HCT116 (cell line): ENCODE measurements around the gene NAPA. TPM values are rescaled to one million over a fixed set of nuclear protein-coding genes. Genes with fewer than 3 reads are reported as not detected.

ENCODE experiments used
- ATAC-seq: fragments of 200-7000 bp; cut with Tn5 transposase; 2 replicates; pipeline ENCODE4 v1.9.1; 2020; ENCODE audit warnings: mild to moderate bottlenecking, moderate library complexity
- BruUV-seq: library from RNA; stranded (reverse); fragments of 400-500 nt; replicated peaks from 2 replicates; lab custom pipeline; 2021; lab: Mats Ljungman, UMichigan
- CTCF ChIA-PET: fragments of 300-600 bp; sonication (Branson Sonifier 250); formaldehyde crosslinking; loops from one replicate; lab custom pipeline; 2021; ENCODE audit warnings: antibody characterized with exemption; lab: Charles Lee
- POLR2A ChIA-PET: fragments of 300-600, 350-600 bp; sonication (Branson Sonifier 250); formaldehyde crosslinking; loops from one replicate; lab custom pipeline; 2021; ENCODE audit warnings: antibody characterized with exemption; lab: Charles Lee
- RAD21 ChIA-PET, 2 experiments: fragments of 300-600 bp; sonication (Branson Sonifier 250); formaldehyde crosslinking; loops; one replicate each; lab custom pipeline; 2023; ENCODE audit warnings: low total read pairs in 2 of 2; ENCODE audit not compliant: uncharacterized antibody in 2 of 2, unreplicated experiment in 2 of 2, low non-redundant PET in 1 of 2; lab: Charles Lee
- DNase-seq: peaks from one replicate; pipeline ENCODE4 v3.0.0-alpha.2; 2010; ENCODE audit warnings: low read depth, low spot score
- H2AFZ ChIP-seq: fragments of 200-600 bp; shearing (Covaris generic), sonication (generic); 2 replicates; pipeline ENCODE4 v1.6.1; 2017; ENCODE audit warnings: low read depth, mixed run types, mixed read lengths, antibody characterized with exemption, low read length; ENCODE audit not compliant: poor library complexity, severe bottlenecking
- H3K27ac ChIP-seq: 2 replicates; pipeline ENCODE4 v1.5.1; 2012; ENCODE audit warnings: low read depth, low read length
- H3K27me3 ChIP-seq: fragments of 200-600 bp; sonication (generic); 2 replicates; pipeline ENCODE4 v1.6.1; 2016; ENCODE audit warnings: mixed run types, low read length, mixed read lengths; ENCODE audit not compliant: insufficient read depth
- H3K36me3 ChIP-seq, 2 experiments: fragments of 200-500 bp in 1 of 2; fragments of 200-600 bp in 1 of 2; sonication (Bioruptor generic) in 1 of 2; sonication (generic) in 1 of 2; 2 replicates each; pipeline versions ENCODE4 v1.5.1 to v1.6.1; 2014 to 2016; ENCODE audit warnings: low read length in 2 of 2, inconsistent platforms in 1 of 2, mixed read lengths in 1 of 2, mixed run types in 1 of 2; ENCODE audit not compliant: insufficient read depth in 2 of 2, control insufficient read depth in 1 of 2
- H3K4me1 ChIP-seq, 2 experiments: fragments of 200-600 bp in 1 of 2; sonication (generic) in 1 of 2; 2 replicates each; pipeline versions ENCODE4 v1.5.1 to v1.6.1; 2012 to 2017; ENCODE audit warnings: low read length in 2 of 2, inconsistent platforms in 1 of 2, mild to moderate bottlenecking in 1 of 2, mixed read lengths in 1 of 2, mixed run types in 1 of 2, moderate library complexity in 1 of 2; ENCODE audit not compliant: insufficient read depth in 2 of 2, control insufficient read depth in 1 of 2
- H3K4me2 ChIP-seq: fragments of 200-600 bp; sonication (generic); 2 replicates; pipeline ENCODE4 v1.6.1; 2017; ENCODE audit warnings: mixed run types, low read length, mixed read lengths
- H3K4me3 ChIP-seq, 2 experiments: fragments of 200-600 bp in 1 of 2; sonication (generic) in 1 of 2; replicated peaks in 1 of 2; 2 replicates each; pipeline ENCODE4 v1.5.1; 2011 to 2016; ENCODE audit warnings: low read length in 2 of 2, control low read depth in 1 of 2, low read depth in 1 of 2, mild to moderate bottlenecking in 1 of 2, mixed read lengths in 1 of 2, mixed run types in 1 of 2
- H3K79me2 ChIP-seq: fragments of 200-600 bp; sonication (generic); 2 replicates; pipeline ENCODE4 v1.6.1; 2017; ENCODE audit warnings: mild to moderate bottlenecking, mixed run types, low read length, moderate library complexity, mixed read lengths; ENCODE audit not compliant: insufficient read depth
- H3K9ac ChIP-seq: fragments of 200-600 bp; sonication (generic); 2 replicates; pipeline ENCODE4 v1.6.1; 2016; ENCODE audit warnings: low read length, mixed read lengths
- H3K9me2 ChIP-seq: fragments of 200-600 bp; sonication (generic), shearing (Covaris generic); 2 replicates; pipeline ENCODE4 v1.6.1; 2017; ENCODE audit warnings: mixed run types, mild to moderate bottlenecking, moderate library complexity; ENCODE audit not compliant: insufficient read depth
- H3K9me3 ChIP-seq, 2 experiments: fragments of 200-500 bp in 1 of 2; fragments of 200-600 bp in 1 of 2; sonication (Bioruptor generic) in 1 of 2; sonication (generic) in 1 of 2; 2 replicates each; pipeline ENCODE4 v1.6.1; 2014 to 2017; ENCODE audit warnings: low read length in 2 of 2, mixed read lengths in 2 of 2, inconsistent platforms in 1 of 2, low read depth in 1 of 2, mild to moderate bottlenecking in 1 of 2, mixed run types in 1 of 2, moderate library complexity in 1 of 2; ENCODE audit not compliant: control insufficient read depth in 1 of 2, insufficient read depth in 1 of 2
- H4K20me1 ChIP-seq: fragments of 200-600 bp; sonication (generic), shearing (Covaris generic); 2 replicates; pipeline ENCODE4 v1.6.1; 2017; ENCODE audit warnings: mixed run types, mild to moderate bottlenecking, moderate library complexity; ENCODE audit not compliant: insufficient read depth
- CBX3 ChIP-seq: IDR thresholded peaks from 2 replicates; pipeline ENCODE4 v1.6.1; 2012; ENCODE audit warnings: low read depth
- ELF1 ChIP-seq: IDR thresholded peaks from 2 replicates; pipeline ENCODE4 v1.6.1; 2012; ENCODE audit warnings: low read depth, borderline replicate concordance
- EZH2 ChIP-seq: fragments of 200-600 bp; sonication (generic); IDR thresholded peaks from 2 replicates; pipeline ENCODE4 v1.6.1; 2017; ENCODE audit warnings: antibody characterized with exemption, mixed run types
- EZH2phosphoT487 ChIP-seq: fragments of 200-600 bp; IDR thresholded peaks from 2 replicates; pipeline ENCODE4 v1.6.1; 2018; ENCODE audit warnings: antibody characterized with exemption, borderline replicate concordance
- FOSL1 ChIP-seq: IDR thresholded peaks from 2 replicates; pipeline ENCODE4 v1.6.1; 2012; ENCODE audit warnings: low read depth
- POLR2A ChIP-seq: IDR thresholded peaks from 2 replicates; pipeline ENCODE4 v1.7.0; 2011; ENCODE audit warnings: borderline replicate concordance; ENCODE audit not compliant: insufficient read depth, insufficient read length; ENCODE audit errors: extremely low read depth
- POLR2AphosphoS5 ChIP-seq: IDR thresholded peaks from 2 replicates; pipeline ENCODE4 v1.6.1; 2011; ENCODE audit warnings: mild to moderate bottlenecking, low read depth, low read length, moderate library complexity
- RAD21 ChIP-seq: IDR thresholded peaks from 2 replicates; pipeline ENCODE4 v1.6.1; 2012; ENCODE audit warnings: low read depth, mild to moderate bottlenecking
- SIN3A ChIP-seq: IDR thresholded peaks from 2 replicates; pipeline ENCODE4 v1.6.1; 2012; ENCODE audit warnings: low read depth
- SP1 ChIP-seq: IDR thresholded peaks from 2 replicates; pipeline ENCODE4 v1.6.1; 2012; ENCODE audit warnings: low read depth
- SRF ChIP-seq: IDR thresholded peaks from 2 replicates; pipeline ENCODE4 v1.6.1; 2012; ENCODE audit warnings: low read depth
- YY1 ChIP-seq: IDR thresholded peaks from 2 replicates; pipeline ENCODE4 v1.6.1; 2011; ENCODE audit warnings: low read length, low read depth, moderate library complexity, mild to moderate bottlenecking; ENCODE audit not compliant: insufficient replicate concordance; ENCODE audit errors: extremely low read depth
- ZFX ChIP-seq: fragments of 450-650 bp; IDR thresholded peaks from 2 replicates; pipeline ENCODE4 v1.6.1; 2017
- ZNF274 ChIP-seq: fragments of 200-500 bp; sonication (Bioruptor generic); IDR thresholded peaks from 2 replicates; pipeline ENCODE4 v1.6.1; 2014; ENCODE audit warnings: mild to moderate bottlenecking, low read depth, low read length, inconsistent platforms
- intact Hi-C: fragments of 100-400 bp; cut with micrococcal nuclease; formaldehyde crosslinking; loops from 2 replicates; pipeline ENCODE4 v1.10.0; 2022
- total RNA-seq: library from RNA; stranded (reverse); gene quantifications from one replicate; pipeline ENCODE4 v1.2.1, GENCODE V29; 2021; ENCODE audit not compliant: unreplicated experiment
- TF ChIP-seq, protein P1 (sequence below): IDR thresholded peaks from 2 replicates; pipeline ENCODE4 v1.6.1; 2012; ENCODE audit warnings: low read depth
- TF ChIP-seq, protein P2 (sequence below): IDR thresholded peaks from 2 replicates; pipeline ENCODE4 v1.6.1; 2011; ENCODE audit warnings: mild to moderate bottlenecking, low read length, moderate library complexity; ENCODE audit not compliant: insufficient replicate concordance; ENCODE audit errors: extremely low read depth

The NAPA gene
- total RNA-seq, 1 experiment from 2014 or later: 58.8 TPM

DNA sequence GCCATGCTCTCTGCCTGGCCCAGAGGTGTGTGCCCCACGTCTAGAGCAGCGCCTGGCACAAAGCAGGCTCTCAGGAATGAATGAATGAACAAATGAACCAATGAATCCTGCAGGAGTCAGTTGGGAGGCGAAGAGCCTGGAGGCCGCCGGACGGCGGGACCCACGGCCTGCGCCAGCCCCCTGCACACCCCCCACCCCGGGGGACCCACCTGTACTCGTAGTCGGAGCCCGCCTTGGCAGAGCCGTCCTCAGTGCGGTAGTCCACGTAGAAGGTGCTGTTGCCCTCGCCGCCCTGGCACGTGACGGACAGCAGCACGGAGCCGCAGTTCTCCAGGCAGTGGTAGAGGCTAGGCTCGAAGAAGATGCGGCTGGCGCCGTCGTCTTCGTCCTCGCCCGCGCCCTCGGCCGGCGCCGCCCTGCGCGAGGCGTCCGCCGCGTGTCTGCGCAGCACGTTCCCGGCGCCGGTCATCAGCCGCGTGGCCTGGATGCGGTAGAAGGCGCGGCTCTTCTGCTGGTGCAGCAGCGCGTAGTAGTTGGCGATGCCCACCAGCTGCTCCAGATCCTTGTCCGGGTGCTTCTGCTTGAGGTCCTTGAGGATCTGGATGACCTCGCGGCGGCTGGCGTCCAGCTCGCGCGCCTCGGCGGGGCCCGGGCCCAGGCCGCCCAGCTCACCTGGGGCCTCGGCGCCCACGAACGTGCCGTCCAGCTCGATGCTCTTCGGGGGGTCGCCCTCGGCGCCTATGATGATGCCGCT is 58.0 kb downstream of the NAPA start:
- ChIA-PET RAD21 (no interaction called here), CTCF (no interaction called here), POLR2A (no interaction called here)
- Histone ChIP-seq H4K20me1 (no peaks in the 10 kb centered on the region), H3K9ac (no peak overlapping the region), H3K79me2 (no peaks in the 10 kb centered on the region), H3K4me3 (no peak overlapping the region), H3K4me2 (no peak overlapping the region), H3K4me1 (no peaks in the 10 kb centered on the region), H3K27ac (no peak overlapping the region), H3K9me2 (no peaks in the 10 kb centered on the region), H3K27me3 (peaks cover 17% of the 10 kb centered on the region), H3K9me3 (peaks cover 6 to 7% of the 10 kb centered on the region in 2 experiments; a peak in 2 of 4 replicates), H3K36me3 (no peaks in the 10 kb centered on the region), H2AFZ (no peak overlapping the region)
- intact Hi-C loops: no loop called here
- no peak for ATAC-seq
- no TSS peak for BruUV-seq
- DNase-seq: no peak
- TF ChIP-seq ZNF274 (no peak), FOSL1 (no peak), SRF (no peak), POLR2AphosphoS5 (no peak), EZH2 (no peak), CBX3 (no peak), SP1 (no peak), SIN3A (no peak), EZH2phosphoT487 (no peak), RAD21 (no peak), ZFX (no peak), YY1 (no peak), POLR2A (no peak), ELF1 (no peak)
- TF ChIP-seq, protein P1, sequence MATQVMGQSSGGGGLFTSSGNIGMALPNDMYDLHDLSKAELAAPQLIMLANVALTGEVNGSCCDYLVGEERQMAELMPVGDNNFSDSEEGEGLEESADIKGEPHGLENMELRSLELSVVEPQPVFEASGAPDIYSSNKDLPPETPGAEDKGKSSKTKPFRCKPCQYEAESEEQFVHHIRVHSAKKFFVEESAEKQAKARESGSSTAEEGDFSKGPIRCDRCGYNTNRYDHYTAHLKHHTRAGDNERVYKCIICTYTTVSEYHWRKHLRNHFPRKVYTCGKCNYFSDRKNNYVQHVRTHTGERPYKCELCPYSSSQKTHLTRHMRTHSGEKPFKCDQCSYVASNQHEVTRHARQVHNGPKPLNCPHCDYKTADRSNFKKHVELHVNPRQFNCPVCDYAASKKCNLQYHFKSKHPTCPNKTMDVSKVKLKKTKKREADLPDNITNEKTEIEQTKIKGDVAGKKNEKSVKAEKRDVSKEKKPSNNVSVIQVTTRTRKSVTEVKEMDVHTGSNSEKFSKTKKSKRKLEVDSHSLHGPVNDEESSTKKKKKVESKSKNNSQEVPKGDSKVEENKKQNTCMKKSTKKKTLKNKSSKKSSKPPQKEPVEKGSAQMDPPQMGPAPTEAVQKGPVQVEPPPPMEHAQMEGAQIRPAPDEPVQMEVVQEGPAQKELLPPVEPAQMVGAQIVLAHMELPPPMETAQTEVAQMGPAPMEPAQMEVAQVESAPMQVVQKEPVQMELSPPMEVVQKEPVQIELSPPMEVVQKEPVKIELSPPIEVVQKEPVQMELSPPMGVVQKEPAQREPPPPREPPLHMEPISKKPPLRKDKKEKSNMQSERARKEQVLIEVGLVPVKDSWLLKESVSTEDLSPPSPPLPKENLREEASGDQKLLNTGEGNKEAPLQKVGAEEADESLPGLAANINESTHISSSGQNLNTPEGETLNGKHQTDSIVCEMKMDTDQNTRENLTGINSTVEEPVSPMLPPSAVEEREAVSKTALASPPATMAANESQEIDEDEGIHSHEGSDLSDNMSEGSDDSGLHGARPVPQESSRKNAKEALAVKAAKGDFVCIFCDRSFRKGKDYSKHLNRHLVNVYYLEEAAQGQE: no peak
- TF ChIP-seq, protein P2, sequence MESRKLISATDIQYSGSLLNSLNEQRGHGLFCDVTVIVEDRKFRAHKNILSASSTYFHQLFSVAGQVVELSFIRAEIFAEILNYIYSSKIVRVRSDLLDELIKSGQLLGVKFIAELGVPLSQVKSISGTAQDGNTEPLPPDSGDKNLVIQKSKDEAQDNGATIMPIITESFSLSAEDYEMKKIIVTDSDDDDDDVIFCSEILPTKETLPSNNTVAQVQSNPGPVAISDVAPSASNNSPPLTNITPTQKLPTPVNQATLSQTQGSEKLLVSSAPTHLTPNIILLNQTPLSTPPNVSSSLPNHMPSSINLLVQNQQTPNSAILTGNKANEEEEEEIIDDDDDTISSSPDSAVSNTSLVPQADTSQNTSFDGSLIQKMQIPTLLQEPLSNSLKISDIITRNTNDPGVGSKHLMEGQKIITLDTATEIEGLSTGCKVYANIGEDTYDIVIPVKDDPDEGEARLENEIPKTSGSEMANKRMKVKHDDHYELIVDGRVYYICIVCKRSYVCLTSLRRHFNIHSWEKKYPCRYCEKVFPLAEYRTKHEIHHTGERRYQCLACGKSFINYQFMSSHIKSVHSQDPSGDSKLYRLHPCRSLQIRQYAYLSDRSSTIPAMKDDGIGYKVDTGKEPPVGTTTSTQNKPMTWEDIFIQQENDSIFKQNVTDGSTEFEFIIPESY: no peak
- TF ChIP-seq, all 23 proteins: peak for 0
